RPMI7951 (cell line): Measurements from ENCODE around the gene GARRE1. TPM values are rescaled to one million over a fixed set of nuclear protein-coding genes. Genes with fewer than 3 reads are reported as not detected.

Experiments used
- DNase-seq: peaks from one replicate; pipeline ENCODE4 v3.0.0-alpha.2; 2012; ENCODE audit warnings: low read depth
- total RNA-seq: library from RNA; depleted of rRNA; stranded (reverse); fragments of >200 nt; shearing (Covaris generic); gene quantifications from 2 replicates; pipeline ENCODE4 v1.2.3, GENCODE V29; 2014; rRNA removed

The GARRE1 gene
- total RNA-seq, 1 experiment from 2014 or later: 5.9 TPM

GRCh38 chr19:34288381-34288780, 34.0 kb downstream of the GARRE1 start:
- no peak for DNase-seq

- no peak for DNase-seq
Measured at GRCh38 chr19:34291235-34291634, 36.9 kb downstream of the GARRE1 start.

GRCh38 chr19:34295103-34295502, 40.7 kb downstream of the GARRE1 start:
- DNase-seq: no peak

- no peak for DNase-seq
Measured at GRCh38 chr19:34298891-34299520, 44.7 kb downstream of the GARRE1 start.

- DNase-seq: no peak
Measured at GRCh38 chr19:34299576-34299975, 45.2 kb downstream of the GARRE1 start.

- DNase-seq: no peak
Measured at GRCh38 chr19:34300380-34300779, 46.0 kb downstream of the GARRE1 start.

- DNase-seq: no peak
Measured at GRCh38 chr19:34300962-34301361, 46.6 kb downstream of the GARRE1 start.

Other genes with a start within 250 kb of the GARRE1 start
- gene LSM14A, start 82.0 kb upstream of the GARRE1 start, total RNA-seq: 50.3 and 62.8 TPM in 2 replicates
- gene GPI, start 110.6 kb downstream of the GARRE1 start, total RNA-seq: 298 and 372 TPM in 2 replicates
- gene PDCD2L, start 149.8 kb downstream of the GARRE1 start, total RNA-seq: 12.0 and 16.5 TPM in 2 replicates
- gene UBA2, start 173.8 kb downstream of the GARRE1 start, total RNA-seq: 201 and 239 TPM in 2 replicates
- gene WTIP, start 227.2 kb downstream of the GARRE1 start, total RNA-seq: 10.6 and 11.1 TPM in 2 replicates